Measurements from ENCODE around the gene FHIT. TPM values are rescaled to one million over a fixed set of nuclear protein-coding genes. Genes with fewer than 3 reads are reported as not detected.
"Not testable (repeated sequence)": the region's sequence is repeated elsewhere in the genome, so short reads cannot be mapped to it uniquely, and the experiment has no call there.

FHIT gene
- polyA plus RNA-seq, 1 donor from 2014 or later = 17.3 TPM

DNA sequence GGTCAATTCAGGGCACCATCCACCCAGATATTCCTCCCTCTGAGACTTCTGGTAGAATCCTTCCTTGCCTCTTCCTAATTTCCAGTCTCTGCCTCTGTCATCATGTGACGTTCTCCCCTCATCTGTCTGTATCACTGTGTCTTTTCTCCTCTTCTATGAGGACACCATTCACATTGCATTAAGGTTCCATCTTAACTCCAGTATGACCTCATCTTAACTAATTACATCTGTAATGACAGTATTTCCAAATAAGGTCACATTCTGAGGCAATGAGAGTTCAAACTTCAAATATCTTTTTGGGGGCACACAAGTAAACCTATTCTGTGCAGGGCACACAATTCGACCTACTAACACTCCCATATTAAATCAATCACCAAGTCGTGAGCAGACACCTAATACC is 169.7 kb downstream of the FHIT start:
- Mint-ChIP-seq H3K36me3 (peaks cover 1% of the 10 kb centered on the region), H3K4me1 (no peaks in the 10 kb centered on the region), H3K27ac (no peak overlapping the region), H3K9me3 (peaks cover 0 to 6% (median 4%) of the 10 kb centered on the region in 3 donors), H3K27me3 (no peaks in the 10 kb centered on the region), H3K4me3 (no peak overlapping the region)

GRCh38 chr3:61080737-61081445 is 170.4 kb downstream of the FHIT start:
- H3K27ac Mint-ChIP-seq = no peak overlapping the region
- peaks cover 0 to 6% (median 4%) of the 10 kb centered on the region in 3 donors for H3K9me3 Mint-ChIP-seq
- peaks cover 1% of the 10 kb centered on the region for H3K36me3 Mint-ChIP-seq
- no peaks in the 10 kb centered on the region for H3K4me1 Mint-ChIP-seq
- H3K27me3 Mint-ChIP-seq = no peaks in the 10 kb centered on the region
- H3K4me3 Mint-ChIP-seq = no peak overlapping the region

DNA sequence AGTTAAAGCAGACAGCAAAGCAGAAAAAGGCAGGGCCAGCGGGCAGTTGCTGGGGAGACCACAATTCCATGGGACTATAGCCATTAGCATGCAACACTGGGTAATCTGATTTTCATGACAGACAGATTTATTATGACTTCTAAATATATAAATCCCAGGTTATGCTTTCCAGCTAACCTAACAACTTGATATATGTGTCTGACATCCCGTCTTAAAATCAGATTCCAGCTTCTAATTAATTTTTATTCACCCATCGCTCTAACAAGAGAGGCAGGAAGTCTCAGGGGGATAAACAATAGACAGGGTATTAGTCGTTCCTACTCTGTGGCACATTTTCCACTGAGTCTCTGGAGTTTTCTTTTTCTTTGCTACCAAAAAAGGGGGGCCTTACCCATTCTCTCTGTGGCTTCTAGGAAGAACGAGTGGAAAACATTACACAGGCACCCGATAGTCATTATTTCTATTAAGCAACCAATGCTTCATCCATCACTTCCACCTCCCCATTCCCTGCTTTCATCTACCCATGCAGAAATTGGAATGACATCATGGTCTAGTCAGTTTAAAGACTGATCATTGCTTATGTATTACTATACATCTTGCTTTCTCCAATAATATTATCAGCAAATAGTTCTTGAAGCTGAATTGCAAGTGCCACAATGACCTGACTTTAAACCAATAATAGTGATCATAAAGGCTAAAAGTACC is 173.1 kb downstream of the FHIT start:
- peaks cover 0 to 2% (median 0%) of the 10 kb centered on the region in 3 donors for H3K9me3 Mint-ChIP-seq
- no peaks in the 10 kb centered on the region for H3K36me3 Mint-ChIP-seq
- H3K27me3 Mint-ChIP-seq = no peaks in the 10 kb centered on the region
- H3K4me3 Mint-ChIP-seq = no peak overlapping the region
- H3K27ac Mint-ChIP-seq = no peak overlapping the region
- no peaks in the 10 kb centered on the region for H3K4me1 Mint-ChIP-seq

DNA sequence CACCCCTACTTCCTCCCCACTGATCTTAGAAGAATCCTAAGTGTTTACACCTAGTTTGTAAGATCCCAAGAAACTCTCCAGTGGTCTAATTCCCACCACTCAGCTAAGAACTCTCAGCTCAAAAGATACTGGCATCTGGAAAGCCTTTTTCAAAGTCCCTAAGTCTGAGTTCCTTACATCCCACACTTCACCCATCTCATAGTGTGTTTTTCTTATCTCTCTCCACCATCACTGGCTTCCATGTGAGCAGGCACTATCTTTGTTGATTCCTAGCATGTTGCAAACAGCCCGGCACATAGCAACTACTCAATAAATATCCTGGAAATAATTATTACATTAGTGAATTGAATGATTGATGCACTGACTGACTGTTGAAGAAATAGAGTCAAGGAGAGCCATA is 173.7 kb downstream of the FHIT start:
- no peaks in the 10 kb centered on the region for H3K4me1 Mint-ChIP-seq
- H3K4me3 Mint-ChIP-seq = no peak overlapping the region
- no peaks in the 10 kb centered on the region for H3K9me3 Mint-ChIP-seq
- H3K36me3 Mint-ChIP-seq = no peaks in the 10 kb centered on the region
- H3K27me3 Mint-ChIP-seq = no peaks in the 10 kb centered on the region
- no peak overlapping the region for H3K27ac Mint-ChIP-seq

DNA sequence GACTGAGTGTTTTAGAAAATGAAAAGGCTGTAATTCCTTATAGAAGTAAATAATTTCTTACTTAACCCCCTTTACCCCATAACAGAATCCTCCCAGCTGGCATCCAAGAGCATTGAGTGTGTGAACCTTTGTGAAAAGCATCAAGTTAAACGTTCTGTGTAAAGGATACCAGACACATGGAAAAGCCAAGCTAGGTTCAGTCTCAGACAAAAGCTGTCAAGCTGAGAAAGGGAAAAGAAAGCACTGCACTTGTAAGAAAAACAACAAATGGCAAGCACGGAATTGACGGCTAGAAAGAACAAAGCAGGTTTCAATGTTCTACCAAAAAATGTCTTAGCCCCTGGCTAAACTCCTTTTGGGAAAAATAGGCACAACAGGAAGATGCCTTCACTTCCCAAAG is 176.5 kb downstream of the FHIT start:
- Mint-ChIP-seq H3K27ac (no peak overlapping the region), H3K36me3 (no peaks in the 10 kb centered on the region), H3K9me3 (no peaks in the 10 kb centered on the region), H3K4me3 (no peak overlapping the region), H3K4me1 (no peaks in the 10 kb centered on the region), H3K27me3 (no peaks in the 10 kb centered on the region)

DNA sequence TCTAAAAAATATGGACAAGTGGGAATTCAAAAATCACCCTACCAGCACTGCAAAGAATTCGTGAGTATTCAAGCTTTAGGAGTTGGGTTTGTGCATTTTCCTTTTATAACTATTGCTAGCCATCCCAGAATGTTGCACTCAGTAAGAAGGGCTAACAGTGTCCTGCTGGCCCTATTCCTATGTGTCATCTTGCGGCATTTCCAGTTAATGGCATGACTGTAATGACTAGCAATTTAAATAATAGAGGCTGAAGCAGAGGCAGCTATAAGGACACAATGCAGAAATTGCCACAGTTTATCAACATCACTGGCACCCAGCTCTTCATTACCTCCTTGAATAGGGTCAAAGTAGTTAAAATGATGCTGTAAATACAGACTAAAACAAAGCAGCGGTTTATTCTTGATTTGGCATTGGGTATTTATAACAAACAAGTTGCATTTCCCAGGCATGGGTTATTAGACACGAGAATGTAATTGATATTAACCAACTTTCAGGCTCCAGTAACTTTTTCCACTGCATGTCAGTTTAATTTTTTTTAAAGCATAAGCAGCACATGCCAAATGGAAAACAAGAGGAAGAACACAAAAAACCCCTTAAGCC is 177.6 kb downstream of the FHIT start:
- Mint-ChIP-seq H3K9me3 (no peaks in the 10 kb centered on the region), H3K4me3 (no peak overlapping the region), H3K4me1 (no peaks in the 10 kb centered on the region), H3K36me3 (no peaks in the 10 kb centered on the region), H3K27me3 (no peaks in the 10 kb centered on the region), H3K27ac (no peak overlapping the region)

DNA sequence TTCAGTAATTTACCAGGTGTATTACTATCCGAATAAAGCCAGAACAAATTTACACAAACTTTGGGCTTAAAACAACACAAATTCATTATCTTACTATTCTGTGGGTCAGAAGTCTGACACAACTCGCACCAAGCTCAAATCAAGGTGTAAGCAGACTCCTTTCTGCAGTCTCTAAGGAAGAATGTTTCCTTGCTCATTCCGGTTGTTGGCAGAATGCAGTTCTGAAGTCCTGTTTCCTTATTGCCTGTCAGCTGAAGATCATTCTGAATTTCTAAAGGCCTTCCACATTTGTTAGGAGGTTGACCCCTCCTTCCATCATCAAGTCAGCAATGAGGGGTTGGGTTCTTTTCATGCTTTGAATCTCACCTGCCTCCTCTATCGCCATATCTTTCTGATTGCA is 183.2 kb downstream of the FHIT start:
- no peak overlapping the region for H3K4me3 Mint-ChIP-seq
- no peaks in the 10 kb centered on the region for H3K27me3 Mint-ChIP-seq
- H3K36me3 Mint-ChIP-seq = no peaks in the 10 kb centered on the region
- H3K4me1 Mint-ChIP-seq = no peaks in the 10 kb centered on the region
- H3K27ac Mint-ChIP-seq = no peak overlapping the region
- H3K9me3 Mint-ChIP-seq = peaks cover 0 to 3% (median 0%) of the 10 kb centered on the region in 3 donors

- Mint-ChIP-seq H3K4me1 (no peaks in the 10 kb centered on the region), H3K4me3 (no peak overlapping the region), H3K27ac (no peak overlapping the region), H3K27me3 (no peaks in the 10 kb centered on the region), H3K36me3 (no peaks in the 10 kb centered on the region), H3K9me3 (peaks cover 0 to 3% (median 0%) of the 10 kb centered on the region in 3 donors)
These were observed 184.5 kb downstream of the FHIT start for GRCh38 chr3:61066800-61067199.

- H3K36me3 Mint-ChIP-seq, H3K27me3 Mint-ChIP-seq, H3K27ac Mint-ChIP-seq, H3K4me1 Mint-ChIP-seq, H3K4me3 Mint-ChIP-seq, H3K9me3 Mint-ChIP-seq: not testable (repeated sequence)
These were observed 185.0 kb downstream of the FHIT start for GRCh38 chr3:61066222-61066621.

- no peaks in the 10 kb centered on the region for H3K36me3 Mint-ChIP-seq
- peaks cover 0 to 3% (median 0%) of the 10 kb centered on the region in 3 donors for H3K9me3 Mint-ChIP-seq
- no peak overlapping the region for H3K27ac Mint-ChIP-seq
- no peaks in the 10 kb centered on the region for H3K4me1 Mint-ChIP-seq
- no peaks in the 10 kb centered on the region for H3K27me3 Mint-ChIP-seq
- H3K4me3 Mint-ChIP-seq = no peak overlapping the region
These were observed 185.7 kb downstream of the FHIT start for GRCh38 chr3:61065451-61066011.

DNA sequence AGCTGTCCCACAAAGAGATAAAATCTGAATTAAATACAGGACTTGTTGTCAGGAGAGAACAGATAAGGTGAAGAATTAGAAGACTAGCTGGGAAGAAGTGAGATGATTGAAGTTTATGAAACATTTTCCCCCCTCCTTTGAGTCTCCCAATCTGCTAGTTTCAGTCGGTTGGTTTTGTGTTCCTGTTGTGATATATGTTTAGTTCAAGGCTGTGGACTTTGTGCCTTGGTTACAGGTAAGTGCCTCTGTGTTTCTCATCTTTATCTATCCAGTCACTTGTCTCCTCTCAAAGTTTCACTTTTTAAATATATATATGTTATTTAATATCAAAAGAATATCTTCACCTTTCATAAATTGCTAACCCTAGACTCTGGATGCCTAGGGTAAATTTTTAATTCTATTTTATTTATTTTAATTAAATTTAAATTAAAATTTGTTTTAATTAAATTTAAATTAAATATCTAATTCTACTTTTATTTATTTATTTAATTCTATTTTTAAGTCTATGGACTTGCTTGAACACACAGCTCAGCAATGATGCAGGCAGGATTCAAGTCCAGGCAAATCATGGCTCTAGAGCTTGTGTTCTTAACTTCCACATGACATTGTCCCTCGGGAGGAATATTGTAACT is 190.0 kb downstream of the FHIT start:
- no peak overlapping the region for H3K4me3 Mint-ChIP-seq
- H3K27ac Mint-ChIP-seq = no peak overlapping the region
- H3K4me1 Mint-ChIP-seq = no peaks in the 10 kb centered on the region
- H3K27me3 Mint-ChIP-seq = no peaks in the 10 kb centered on the region
- no peaks in the 10 kb centered on the region for H3K36me3 Mint-ChIP-seq
- peaks cover 0 to 5% (median 0%) of the 10 kb centered on the region in 3 donors for H3K9me3 Mint-ChIP-seq

- no peaks in the 10 kb centered on the region for H3K36me3 Mint-ChIP-seq
- no peaks in the 10 kb centered on the region for H3K27me3 Mint-ChIP-seq
- H3K27ac Mint-ChIP-seq = no peak overlapping the region
- no peak overlapping the region for H3K4me3 Mint-ChIP-seq
- peaks cover 0 to 5% (median 0%) of the 10 kb centered on the region in 3 donors for H3K9me3 Mint-ChIP-seq
- H3K4me1 Mint-ChIP-seq = no peaks in the 10 kb centered on the region
These were observed 190.8 kb downstream of the FHIT start for GRCh38 chr3:61060411-61060861.

- Mint-ChIP-seq H3K9me3 (peaks cover 0 to 3% (median 0%) of the 10 kb centered on the region in 3 donors), H3K27ac (no peak overlapping the region), H3K27me3 (no peaks in the 10 kb centered on the region), H3K36me3 (no peaks in the 10 kb centered on the region), H3K4me1 (no peaks in the 10 kb centered on the region), H3K4me3 (no peak overlapping the region)
These were observed 192.4 kb downstream of the FHIT start for GRCh38 chr3:61058836-61059235.

- Mint-ChIP-seq H3K4me3 (no peak overlapping the region), H3K4me1 (no peaks in the 10 kb centered on the region), H3K27ac (no peak overlapping the region), H3K27me3 (no peaks in the 10 kb centered on the region), H3K36me3 (peaks cover 4% of the 10 kb centered on the region), H3K9me3 (peaks cover 0 to 1% (median 0%) of the 10 kb centered on the region in 3 donors)
These were observed 193.8 kb downstream of the FHIT start for GRCh38 chr3:61057464-61057863.

- Mint-ChIP-seq H3K27me3 (no peaks in the 10 kb centered on the region), H3K4me1 (no peaks in the 10 kb centered on the region), H3K9me3 (peaks cover 0 to 1% (median 0%) of the 10 kb centered on the region in 3 donors), H3K4me3 (no peak overlapping the region), H3K27ac (no peak overlapping the region), H3K36me3 (peaks cover 4% of the 10 kb centered on the region)
These were observed 195.8 kb downstream of the FHIT start for GRCh38 chr3:61055447-61055846.

Data from IgD-negative memory B cell (primary cell).